ENCODE data around the gene PKD1. TPM values are rescaled to one million over a fixed set of nuclear protein-coding genes. Genes with fewer than 3 reads are reported as not detected.

PKD1 gene
- total RNA-seq, 1 experiment from 2014 or later, result 137 TPM

GRCh38 chr16:2096853-2097595 lies 38.7 kb downstream of the PKD1 start:
- TF ChIP-seq JUND (IDR thresholded peaks at IDR 0.05) (no peak), SIN3A (IDR thresholded peaks at IDR 0.05; ENCODE audit: low read depth) (no peak), POLR2A (IDR thresholded peaks at IDR 0.05; ENCODE audit: borderline replicate concordance, extremely low read depth, insufficient read depth, insufficient read length) (no peak), SRF (IDR thresholded peaks at IDR 0.05; ENCODE audit: low read depth) (no peak), YY1 (IDR thresholded peaks at IDR 0.05; ENCODE audit: extremely low read depth, insufficient replicate concordance, low read depth, low read length) (no peak), RAD21 (IDR thresholded peaks at IDR 0.05; ENCODE audit: low read depth) (no peak), TCF7L2 (IDR thresholded peaks at IDR 0.05; ENCODE audit: borderline replicate concordance, extremely low read depth, insufficient read depth, insufficient read length) (no peak), ZNF274 (IDR thresholded peaks at IDR 0.05; ENCODE audit: low read depth, low read length) (no peak)
- TF ChIP-seq, protein P1, sequence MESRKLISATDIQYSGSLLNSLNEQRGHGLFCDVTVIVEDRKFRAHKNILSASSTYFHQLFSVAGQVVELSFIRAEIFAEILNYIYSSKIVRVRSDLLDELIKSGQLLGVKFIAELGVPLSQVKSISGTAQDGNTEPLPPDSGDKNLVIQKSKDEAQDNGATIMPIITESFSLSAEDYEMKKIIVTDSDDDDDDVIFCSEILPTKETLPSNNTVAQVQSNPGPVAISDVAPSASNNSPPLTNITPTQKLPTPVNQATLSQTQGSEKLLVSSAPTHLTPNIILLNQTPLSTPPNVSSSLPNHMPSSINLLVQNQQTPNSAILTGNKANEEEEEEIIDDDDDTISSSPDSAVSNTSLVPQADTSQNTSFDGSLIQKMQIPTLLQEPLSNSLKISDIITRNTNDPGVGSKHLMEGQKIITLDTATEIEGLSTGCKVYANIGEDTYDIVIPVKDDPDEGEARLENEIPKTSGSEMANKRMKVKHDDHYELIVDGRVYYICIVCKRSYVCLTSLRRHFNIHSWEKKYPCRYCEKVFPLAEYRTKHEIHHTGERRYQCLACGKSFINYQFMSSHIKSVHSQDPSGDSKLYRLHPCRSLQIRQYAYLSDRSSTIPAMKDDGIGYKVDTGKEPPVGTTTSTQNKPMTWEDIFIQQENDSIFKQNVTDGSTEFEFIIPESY (IDR thresholded peaks at IDR 0.05; ENCODE audit: extremely low read depth, insufficient replicate concordance, low read length), result no peak
- intact Hi-C loops (cut with micrococcal nuclease), result no loop called here

More at GRCh38 chr16:2096853-2097595, 38.7 kb downstream of the PKD1 start:
- Histone ChIP-seq H3K4me3 (replicated peaks in 1 of 2; ENCODE audit: low read depth in 1 of 2, low read length in 2 of 2) (no peak overlapping the region), H4K20me1 (ENCODE audit: insufficient read depth) (no peaks in the 10 kb centered on the region), H3K9me2 (ENCODE audit: insufficient read depth) (no peaks in the 10 kb centered on the region), H3K27ac (ENCODE audit: low read depth, low read length) (no peak overlapping the region), H2AFZ (ENCODE audit: low read depth, low read length, poor library complexity, severe bottlenecking) (no peak overlapping the region), H3K9ac (ENCODE audit: low read length) (no peak overlapping the region), H3K79me2 (ENCODE audit: insufficient read depth, low read length) (no peaks in the 10 kb centered on the region), H3K4me1 (ENCODE audit: control insufficient read depth in 1 of 2, insufficient read depth in 2 of 2, low read length in 2 of 2) (peaks cover 0 to 9% of the 10 kb centered on the region in 2 experiments; a peak in 2 of 4 replicates), H3K4me2 (ENCODE audit: low read length) (no peak overlapping the region), H3K36me3 (ENCODE audit: control insufficient read depth in 1 of 2, insufficient read depth in 2 of 2, low read length in 2 of 2) (peaks cover 6 to 10% of the 10 kb centered on the region in 2 experiments; a peak in 3 of 4 replicates), H3K27me3 (ENCODE audit: insufficient read depth, low read length) (no peaks in the 10 kb centered on the region), H3K9me3 (ENCODE audit: control insufficient read depth in 1 of 2, insufficient read depth in 1 of 2, low read depth in 1 of 2, low read length in 2 of 2) (no peaks in the 10 kb centered on the region)
- ChIA-PET CTCF (no interaction called here), RAD21 (ENCODE audit: low non-redundant PET in 1 of 2, low total read pairs in 2 of 2, uncharacterized antibody in 2 of 2, unreplicated experiment in 2 of 2) (no interaction called here), POLR2A (no interaction called here)
- DNase-seq (ENCODE audit: low read depth, low spot score), result no peak
- BruUV-seq (replicated peaks), result no TSS peak
- no peak for ATAC-seq

Measured in HCT116 (cell line).